Hindlimb muscle (tissue), 1 donor: ENCODE measurements around the gene GOLPH3. TPM values are rescaled to one million over a fixed set of nuclear protein-coding genes. Genes with fewer than 3 reads are reported as not detected.

ENCODE experiments used
- polyA plus RNA-seq: library from polyadenylated mRNA; unstranded; fragments of 120-200 nt; gene quantifications from one replicate; pipeline ENCODE4 v1.2.1, GENCODE V29; 2013; ENCODE audit not compliant: insufficient read length

GOLPH3 gene
- polyA plus RNA-seq, 1 donor = 49.9 TPM

Other genes starting within 250 kb of the GOLPH3 start
- 14.3 TPM for gene MTMR12, start 138.6 kb upstream of the GOLPH3 start, polyA plus RNA-seq